Hindlimb muscle (tissue), 1 donor: Measurements from ENCODE around the gene PRPF19. TPM values are rescaled to one million over a fixed set of nuclear protein-coding genes. Genes with fewer than 3 reads are reported as not detected.

Source experiments
- DNase-seq: peaks from one replicate; pipeline ENCODE4 v3.0.0-alpha.2; 2013
- polyA plus RNA-seq: library from polyadenylated mRNA; unstranded; fragments of 120-200 nt; gene quantifications from one replicate; pipeline ENCODE4 v1.2.1, GENCODE V29; 2013; ENCODE audit not compliant: insufficient read length

The PRPF19 gene
- polyA plus RNA-seq, 1 donor: 64.2 TPM

- DNase-seq: peak; percentile 67
Observed at GRCh38 chr11:60872124-60872960, 34.0 kb downstream of the PRPF19 start.

GRCh38 chr11:60871378-60872061, 34.9 kb downstream of the PRPF19 start:
- DNase-seq: no peak

GRCh38 chr11:60870733-60871377, 35.5 kb downstream of the PRPF19 start:
- no peak for DNase-seq

GRCh38 chr11:60870276-60870675, 36.1 kb downstream of the PRPF19 start:
- DNase-seq: no peak

- no peak for DNase-seq
Observed at GRCh38 chr11:60869451-60869825, 36.9 kb downstream of the PRPF19 start.

GRCh38 chr11:60868682-60869450, 37.5 kb downstream of the PRPF19 start:
- DNase-seq: no peak

GRCh38 chr11:60867871-60868681, 38.3 kb downstream of the PRPF19 start:
- no peak for DNase-seq

- no peak for DNase-seq
Observed at GRCh38 chr11:60866911-60867870, 39.2 kb downstream of the PRPF19 start, which contains the start of gene ZP1. Gene ZP1, plus strand, starts transcription at chr11:60867542. Its CDS starts 20 bp downstream, at chr11:60867562.

GRCh38 chr11:60864856-60865513, 41.4 kb downstream of the PRPF19 start:
- DNase-seq: no peak

GRCh38 chr11:60863550-60864521, 42.5 kb downstream of the PRPF19 start:
- DNase-seq: no peak

GRCh38 chr11:60862171-60862570, 44.2 kb downstream of the PRPF19 start:
- DNase-seq: no peak

GRCh38 chr11:60860943-60861342, 45.4 kb downstream of the PRPF19 start:
- no peak for DNase-seq

- DNase-seq: no peak
Observed at GRCh38 chr11:60859616-60860250, 46.7 kb downstream of the PRPF19 start.

GRCh38 chr11:60858731-60859464, 47.5 kb downstream of the PRPF19 start:
- no peak for DNase-seq

- DNase-seq: no peak
Observed at GRCh38 chr11:60858236-60858635, 48.1 kb downstream of the PRPF19 start.

GRCh38 chr11:60857378-60858232, 48.8 kb downstream of the PRPF19 start:
- no peak for DNase-seq
